Urinary bladder (tissue), 4 donors: ENCODE data around the gene TESK2. TPM values are rescaled to one million over a fixed set of nuclear protein-coding genes. Genes with fewer than 3 reads are reported as not detected.
"Not testable (repeated sequence)": the region's sequence is repeated elsewhere in the genome, so short reads cannot be mapped to it uniquely, and the experiment has no call there.

Experiments
- DNase-seq: peaks from one replicate; pipeline ENCODE4 v3.0.0-alpha.2; 2015; ENCODE audit errors: extremely low spot score
- H3K27ac ChIP-seq: one replicate; pipeline ENCODE4 v1.5.1; 2013; ENCODE audit warnings: low read depth, mild to moderate bottlenecking, moderate library complexity
- H3K36me3 ChIP-seq: one replicate; pipeline ENCODE4 v1.6.1; 2013; ENCODE audit warnings: mild to moderate bottlenecking, moderate library complexity; ENCODE audit not compliant: insufficient read depth
- H3K4me1 ChIP-seq: one replicate; pipeline ENCODE4 v1.6.1; 2013; ENCODE audit warnings: mild to moderate bottlenecking, moderate library complexity; ENCODE audit not compliant: insufficient read depth
- H3K4me3 ChIP-seq: one replicate; pipeline ENCODE4 v1.5.1; 2013; ENCODE audit warnings: low read depth, low read length
- WGBS: extraction: QIAGEN DNeasy Blood & Tissue Kit; methylation state at CpG from one replicate; pipeline ENCODE4 v1.1.7; 2013; 5-methylcytosine and 5-hydroxymethylcytosine counted together
- polyA plus RNA-seq: library from polyadenylated mRNA; stranded (reverse); fragments of 200-250 nt; gene quantifications from one replicate; pipeline ENCODE4 v1.2.3, GENCODE V29; 2013
- total RNA-seq: library from RNA; depleted of rRNA; stranded (reverse); fragments of >200 nt; gene quantifications from one replicate; pipeline ENCODE4 v1.2.3, GENCODE V29; 2014
- donor health status: healthy with polysubstance abuse.
- donor health status: healthy.

TESK2 gene
- 3.2 TPM for total RNA-seq
- polyA plus RNA-seq, result 5.7 TPM

- H3K4me3 ChIP-seq, result peak within 1 kb of the TSS; percentile 67
- H3K4me1 ChIP-seq, result no peaks in the 10 kb centered on the region
- no peaks in the 10 kb centered on the region for H3K36me3 ChIP-seq
- peak within 1 kb of the TSS; percentile 63 for H3K27ac ChIP-seq
- DNase-seq, result peak; percentile 99
- under 1% methylated on average over 64 of the region's 64 CpGs for WGBS
Measured at GRCh38 chr1:45490626-45491486, at the start of gene TESK2. Gene TESK2 (minus strand): TSS chr1:45491163. CDS start chr1:45457785, 33,378 bp downstream.

GRCh38 chr1:45536886-45537285 is 45.9 kb upstream of the TESK2 start:
- WGBS, result 48% methylated on average over 4 of the region's 4 CpGs
- DNase-seq, result no peak
- Histone ChIP-seq H3K4me1 (no peaks in the 10 kb centered on the region), H3K27ac (no peak overlapping the region), H3K4me3 (no peak overlapping the region), H3K36me3 (no peaks in the 10 kb centered on the region)

- Histone ChIP-seq H3K27ac (no peak overlapping the region), H3K36me3 (no peaks in the 10 kb centered on the region), H3K4me1 (no peaks in the 10 kb centered on the region), H3K4me3 (no peak overlapping the region)
- no peak for DNase-seq
- WGBS, result 69% methylated on average over 6 of the region's 6 CpGs
Measured at GRCh38 chr1:45535988-45536766, 45.2 kb upstream of the TESK2 start.

- Histone ChIP-seq H3K27ac (no peak overlapping the region), H3K4me1 (no peaks in the 10 kb centered on the region), H3K4me3 (no peak overlapping the region), H3K36me3 (no peaks in the 10 kb centered on the region)
- 86% methylated on average over 5 of the region's 5 CpGs for WGBS
- DNase-seq, result no peak
Measured at GRCh38 chr1:45531873-45532272, 40.9 kb upstream of the TESK2 start.

GRCh38 chr1:45530632-45531135 is 39.7 kb upstream of the TESK2 start:
- H3K4me3 ChIP-seq, result no peak overlapping the region
- no peak for DNase-seq
- H3K4me1 ChIP-seq, result no peaks in the 10 kb centered on the region
- H3K27ac ChIP-seq, result no peak overlapping the region
- H3K36me3 ChIP-seq, result no peaks in the 10 kb centered on the region
- 95% methylated on average over 11 of the region's 11 CpGs for WGBS

- 93% methylated on average over 1 of the region's 1 CpG for WGBS
- H3K27ac ChIP-seq, result no peak overlapping the region
- no peak overlapping the region for H3K4me3 ChIP-seq
- no peak for DNase-seq
- no peaks in the 10 kb centered on the region for H3K4me1 ChIP-seq
- H3K36me3 ChIP-seq, result no peaks in the 10 kb centered on the region
Measured at GRCh38 chr1:45526135-45526644, 35.2 kb upstream of the TESK2 start.

GRCh38 chr1:45523975-45524374 is 33.0 kb upstream of the TESK2 start:
- H3K27ac ChIP-seq, DNase-seq, H3K36me3 ChIP-seq, H3K4me3 ChIP-seq, H3K4me1 ChIP-seq: not testable (repeated sequence)
- WGBS, result 77% methylated on average over 10 of the region's 10 CpGs

- H3K36me3 ChIP-seq, DNase-seq, H3K27ac ChIP-seq, H3K4me3 ChIP-seq, H3K4me1 ChIP-seq: not testable (repeated sequence)
- 66% methylated on average over 2 of the region's 2 CpGs for WGBS
Measured at GRCh38 chr1:45523516-45523915, 32.6 kb upstream of the TESK2 start.

- 79% methylated on average over 21 of the region's 21 CpGs for WGBS
- peaks cover 2% of the 10 kb centered on the region for H3K4me1 ChIP-seq
- H3K27ac ChIP-seq, result peak overlapping the region; percentile 87
- no peak for DNase-seq
- no peaks in the 10 kb centered on the region for H3K36me3 ChIP-seq
- H3K4me3 ChIP-seq, result peak overlapping the region; percentile 86
Measured at GRCh38 chr1:45522324-45523104, 31.6 kb upstream of the TESK2 start.

GRCh38 chr1:45521413-45522323 is 30.7 kb upstream of the TESK2 start, which contains the start of gene PRDX1:
Gene PRDX1 (minus strand): TSS chr1:45521884. CDS start chr1:45519043, 2,841 bp downstream.
- DNase-seq, result peak; percentile 94

GRCh38 chr1:45519774-45520173 is 28.8 kb upstream of the TESK2 start:
- not testable (repeated sequence) for H3K36me3 ChIP-seq, DNase-seq, H3K4me1 ChIP-seq, H3K27ac ChIP-seq, H3K4me3 ChIP-seq
- 88% methylated on average over 16 of the region's 16 CpGs for WGBS

More at GRCh38 chr1:45521413-45522323, 30.7 kb upstream of the TESK2 start, which contains the start of gene PRDX1:
- Histone ChIP-seq H3K4me3 (peak within 1 kb of the TSS; percentile 86), H3K4me1 (peaks cover 2% of the 10 kb centered on the region), H3K36me3 (no peaks in the 10 kb centered on the region), H3K27ac (peak within 1 kb of the TSS; percentile 87)
- WGBS, result under 1% methylated on average over 72 of the region's 72 CpGs

GRCh38 chr1:45518910-45519309 is 27.9 kb upstream of the TESK2 start:
- Histone ChIP-seq H3K27ac (no peak overlapping the region), H3K4me1 (peaks cover 2% of the 10 kb centered on the region), H3K36me3 (no peaks in the 10 kb centered on the region), H3K4me3 (no peak overlapping the region)
- DNase-seq, result no peak
- WGBS, result 8% methylated on average over 1 of the region's 1 CpG
